Ureter (tissue), 1 donor: ENCODE data around the gene YPEL5. TPM values are rescaled to one million over a fixed set of nuclear protein-coding genes. Genes with fewer than 3 reads are reported as not detected.

Experiments
- DNase-seq: peaks from one replicate; pipeline ENCODE4 v3.0.0-alpha.2; 2020; ENCODE audit warnings: low spot score
- total RNA-seq: library from RNA; stranded (reverse); gene quantifications from one replicate; pipeline ENCODE4 v1.2.4, GENCODE V29; 2023
- donor health status: DM: yes; HTN: yes; CAD: no.

The YPEL5 gene
- total RNA-seq, 1 donor from 2014 or later: 113 TPM

DNA sequence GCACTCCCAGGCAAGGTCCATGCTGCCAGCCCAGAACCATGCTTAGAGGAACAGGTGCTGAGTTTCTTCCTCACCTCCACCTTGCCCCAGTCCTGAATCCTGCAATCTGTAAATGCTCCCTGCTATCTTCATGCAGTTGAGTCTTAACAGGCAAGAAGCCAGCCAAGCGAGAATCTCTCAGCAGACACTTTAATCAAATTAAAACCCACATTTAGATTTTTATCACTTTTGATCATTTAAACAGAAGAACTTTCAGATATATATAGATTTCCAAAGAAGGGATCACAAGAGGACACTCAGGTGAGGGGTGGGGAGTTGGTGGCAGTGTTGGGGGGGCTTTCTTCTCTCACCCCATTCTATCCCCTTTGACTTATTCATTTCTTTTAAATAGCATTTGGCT lies 58.6 kb downstream of the YPEL5 start:
- DNase-seq: no peak

DNA sequence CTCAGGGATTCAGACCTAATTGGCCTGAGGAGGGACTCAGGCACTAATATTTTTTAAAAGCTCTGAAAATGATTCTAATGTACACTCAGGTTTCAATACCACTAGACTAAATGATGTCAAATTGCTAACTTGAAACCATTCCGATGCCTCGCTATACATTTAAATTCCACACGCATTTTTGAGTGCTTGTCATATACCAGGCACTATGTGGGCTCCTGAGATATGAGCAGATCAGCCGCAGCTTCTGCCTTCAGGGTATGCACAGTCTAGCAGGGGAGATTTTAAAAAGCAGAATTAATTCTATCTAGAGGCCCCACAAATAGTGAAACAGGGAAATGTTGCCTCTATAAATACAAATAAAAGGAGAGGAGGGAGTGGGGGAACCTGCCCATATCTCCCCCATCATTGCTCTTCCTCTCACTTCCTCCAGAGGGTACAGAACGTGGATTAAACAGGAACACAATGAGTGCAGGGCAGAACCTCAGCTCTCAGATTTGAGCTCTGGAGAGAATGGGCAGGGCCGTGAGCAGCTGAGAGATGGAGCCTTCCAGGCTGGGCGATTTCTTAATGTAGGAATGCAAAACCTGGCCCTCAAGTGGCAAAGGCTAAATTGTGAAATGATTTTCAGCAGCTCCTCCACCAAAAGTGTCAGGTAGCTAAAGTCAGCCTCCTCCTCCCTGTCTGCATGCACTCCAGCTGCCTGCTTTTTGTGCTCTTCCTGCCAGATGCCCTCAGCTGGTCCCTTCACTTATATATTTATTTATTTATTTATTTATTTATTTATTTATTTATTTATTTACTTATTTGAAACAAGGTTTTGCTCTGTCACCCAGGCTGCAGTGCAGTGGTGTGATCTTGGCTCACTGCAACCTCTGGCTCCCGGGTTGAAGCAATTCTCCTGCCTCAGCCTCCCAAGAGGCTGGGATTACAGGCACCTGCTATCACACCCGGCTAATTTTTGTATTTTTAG lies 59.9 kb downstream of the YPEL5 start:
- DNase-seq: no peak

DNA sequence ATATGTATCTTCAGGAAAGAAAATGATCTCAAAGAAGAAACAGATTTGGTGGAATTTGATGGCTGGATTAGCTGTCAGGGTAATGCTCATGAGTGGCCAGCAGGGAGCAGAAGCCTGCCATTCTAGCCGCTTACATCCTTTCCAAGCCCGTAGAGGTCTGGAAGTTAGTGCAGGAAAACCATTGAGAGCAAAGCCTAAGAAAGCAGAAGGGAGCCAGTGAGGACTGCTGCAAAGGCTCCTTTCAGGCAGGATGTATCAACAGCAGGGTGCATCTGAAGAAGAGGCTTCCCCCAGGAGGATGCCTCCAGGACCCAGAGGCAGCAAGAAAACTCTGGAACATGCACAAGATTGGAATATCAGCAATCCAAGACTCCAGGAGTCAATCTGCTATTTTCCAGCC lies 61.6 kb downstream of the YPEL5 start:
- DNase-seq: peak; percentile 65

DNA sequence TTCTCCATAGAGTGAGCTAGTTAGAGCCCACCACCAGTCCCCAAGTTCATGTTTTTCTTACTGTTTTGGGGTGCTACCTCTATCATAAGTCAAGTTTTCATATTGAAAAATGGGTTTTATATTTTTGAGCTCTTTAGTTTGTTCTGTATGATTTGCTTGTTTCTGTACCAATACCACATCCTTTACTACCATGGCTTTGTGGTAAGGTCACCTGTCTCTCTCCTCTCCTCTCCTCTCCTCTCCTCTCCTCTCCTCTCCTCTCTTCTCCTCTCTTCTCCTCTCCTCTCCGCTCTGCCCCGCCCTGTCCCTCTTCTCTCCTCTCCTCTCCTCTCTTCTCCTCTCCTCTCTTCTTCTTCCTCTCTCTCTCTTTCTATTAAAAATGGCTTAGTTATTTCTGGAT lies 62.4 kb downstream of the YPEL5 start:
- no peak for DNase-seq

Other genes with a start within 250 kb of the YPEL5 start
- gene ALK, start 225.4 kb upstream of the YPEL5 start, total RNA-seq: 0.36 TPM
- gene LBH, start 84.5 kb downstream of the YPEL5 start, total RNA-seq: 32.3 TPM